Ishikawa (cell line): ENCODE measurements around the gene ESR2.

Source experiments
- CEBPB ChIP-seq: IDR thresholded peaks from 2 replicates; pipeline ENCODE4 v1.6.1; 2012
- CREB1 ChIP-seq: IDR thresholded peaks from 2 replicates; pipeline ENCODE4 v1.6.1; 2012; ENCODE audit warnings: low read depth
- EGR1 ChIP-seq: IDR thresholded peaks from 2 replicates; pipeline ENCODE4 v1.6.1; 2012
- EP300 ChIP-seq: IDR thresholded peaks from 2 replicates; pipeline ENCODE4 v1.6.1; 2012; ENCODE audit warnings: borderline replicate concordance
- FOXM1 ChIP-seq: IDR thresholded peaks from 2 replicates; pipeline ENCODE4 v1.6.1; 2012; ENCODE audit warnings: low read depth, borderline replicate concordance
- MAX ChIP-seq: IDR thresholded peaks from 2 replicates; pipeline ENCODE4 v1.6.1; 2012
- NFIC ChIP-seq: IDR thresholded peaks from 2 replicates; pipeline ENCODE4 v1.6.1; 2012
- RAD21 ChIP-seq: IDR thresholded peaks from 2 replicates; pipeline ENCODE4 v1.6.1; 2012; ENCODE audit warnings: low read depth
- REST ChIP-seq: IDR thresholded peaks from 2 replicates; pipeline ENCODE4 v1.6.1; 2012; ENCODE audit warnings: low read depth, mild to moderate bottlenecking
- TAF1 ChIP-seq: IDR thresholded peaks from 2 replicates; pipeline ENCODE4 v1.6.1; 2012; ENCODE audit warnings: low read depth, mild to moderate bottlenecking
- TCF12 ChIP-seq: IDR thresholded peaks from 2 replicates; pipeline ENCODE4 v1.6.1; 2012; ENCODE audit warnings: low read depth
- TEAD4 ChIP-seq: IDR thresholded peaks from 2 replicates; pipeline ENCODE4 v1.6.1; 2012
- USF1 ChIP-seq: IDR thresholded peaks from 2 replicates; pipeline ENCODE4 v1.6.1; 2012
- YY1 ChIP-seq: IDR thresholded peaks from 2 replicates; pipeline ENCODE4 v1.6.1; 2012; ENCODE audit warnings: low read depth
- ZBTB7A ChIP-seq: IDR thresholded peaks from 2 replicates; pipeline ENCODE4 v1.6.1; 2012; ENCODE audit warnings: low read depth

Gene ESR2

GRCh38 chr14:64110802-64111201 is 183.4 kb downstream of the ESR2 start:
- TF ChIP-seq YY1 (no peak), USF1 (no peak), CREB1 (no peak), TCF12 (no peak), RAD21 (no peak), TAF1 (no peak), EGR1 (no peak), TEAD4 (no peak), MAX (no peak), REST (no peak), EP300 (no peak), ZBTB7A (no peak), FOXM1 (no peak), CEBPB (no peak), NFIC (no peak)

- TF ChIP-seq MAX (no peak), USF1 (no peak), TEAD4 (no peak), EGR1 (no peak), TAF1 (no peak), ZBTB7A (no peak), CREB1 (no peak), EP300 (no peak), REST (no peak), TCF12 (no peak), FOXM1 (no peak), CEBPB (no peak), YY1 (no peak), RAD21 (no peak), NFIC (no peak)
Observed at GRCh38 chr14:64109819-64110554, 184.2 kb downstream of the ESR2 start.

- TF ChIP-seq CEBPB (no peak), TCF12 (no peak), TEAD4 (no peak)
Observed at GRCh38 chr14:64107438-64107837, 186.7 kb downstream of the ESR2 start.

GRCh38 chr14:64098120-64098519 is 196.1 kb downstream of the ESR2 start:
- TF ChIP-seq TAF1, result no peak
- TF ChIP-seq EP300, result no peak
- TF ChIP-seq FOXM1, result no peak
- TF ChIP-seq REST, result no peak
- no peak for TF ChIP-seq CEBPB
- no peak for TF ChIP-seq MAX
- no peak for TF ChIP-seq NFIC
- TF ChIP-seq RAD21, result no peak
- TF ChIP-seq TCF12, result no peak
- no peak for TF ChIP-seq TEAD4
- TF ChIP-seq EGR1, result no peak
- no peak for TF ChIP-seq USF1
- no peak for TF ChIP-seq CREB1
- TF ChIP-seq YY1, result no peak
- TF ChIP-seq ZBTB7A, result no peak
